ENCODE data around the gene CNIH4.
A peak's percentile ranks its signal among the peaks of the same experiment; 100 is the strongest.
"Not testable (repeated sequence)": the region's sequence is repeated elsewhere in the genome, so short reads cannot be mapped to it uniquely, and the experiment has no call there.

Gene CNIH4

DNA sequence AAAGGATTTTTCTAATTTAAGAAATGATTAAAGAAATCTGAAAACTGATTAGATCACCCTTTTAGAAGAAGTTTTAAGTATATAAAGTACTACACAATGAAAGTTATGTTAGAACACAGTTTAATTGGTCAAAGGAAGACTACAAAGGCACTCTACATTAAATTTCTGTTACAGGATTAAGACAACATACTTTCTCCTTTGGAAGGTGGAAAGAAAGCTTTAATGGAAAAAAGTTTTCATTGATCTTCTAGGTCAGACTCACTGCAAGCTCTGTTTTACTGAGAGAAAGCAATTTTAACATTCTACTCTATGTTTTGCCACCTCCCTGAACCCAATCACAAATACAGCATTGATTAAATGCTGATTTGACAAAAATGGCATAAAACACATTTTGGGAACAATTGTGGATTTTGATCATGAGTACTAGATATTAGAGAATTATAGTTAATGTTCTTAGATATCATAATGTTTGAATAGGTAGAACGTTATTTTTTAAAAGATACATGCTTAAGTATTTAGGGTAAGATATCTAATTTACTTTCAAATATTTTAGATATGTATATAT, 45.9 kb downstream of the CNIH4 start:
- DNase-seq: no peak

DNA sequence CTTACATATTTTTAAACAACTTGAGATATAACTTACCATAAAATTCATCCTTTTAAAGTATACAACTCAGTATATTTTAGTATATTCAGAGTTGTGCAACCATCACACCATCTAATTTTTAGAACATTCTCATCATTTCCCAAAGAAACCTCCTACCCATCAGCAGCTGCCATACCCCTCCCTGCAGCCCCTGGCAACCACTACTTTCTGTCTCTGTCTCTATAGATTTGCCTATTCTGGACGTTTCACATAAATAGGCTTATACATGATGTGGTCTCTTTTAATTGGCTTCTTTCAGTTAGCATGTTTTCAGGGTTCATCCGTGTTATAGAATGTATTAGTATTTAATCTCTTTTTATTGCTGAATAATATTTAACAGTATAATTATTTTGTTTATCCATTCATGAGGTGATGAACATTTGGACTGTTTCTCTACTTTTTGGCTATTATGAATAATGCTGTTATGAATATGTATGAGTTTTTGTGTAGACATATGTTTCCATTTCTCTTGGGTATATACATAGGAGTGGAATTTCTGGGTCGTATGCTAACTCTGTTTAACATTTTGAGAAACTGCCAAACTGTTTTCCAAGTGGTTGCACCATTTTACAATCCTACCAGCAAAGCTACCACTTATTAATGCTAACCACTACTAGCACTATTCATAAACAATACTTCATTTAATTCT, 48.4 kb downstream of the CNIH4 start:
- no peak for DNase-seq

DNA sequence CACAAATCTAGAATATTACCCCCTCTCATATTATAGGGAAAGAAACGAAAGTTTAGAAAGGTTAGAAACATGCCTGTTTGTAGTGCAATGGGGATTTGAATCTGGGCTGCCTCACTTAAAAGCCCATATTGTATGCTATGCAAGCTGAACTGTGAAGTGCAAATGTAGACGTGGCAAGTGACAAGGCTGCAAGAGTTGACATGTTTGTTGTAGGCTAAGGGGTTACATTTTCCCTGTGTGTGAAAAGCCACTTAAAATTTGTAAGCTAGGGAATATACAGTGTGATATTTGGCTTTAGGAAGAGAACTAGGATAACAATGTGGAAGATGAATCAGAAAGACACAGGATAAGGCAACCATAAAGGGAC, 48.9 kb downstream of the CNIH4 start:
- DNase-seq: no peak

DNA sequence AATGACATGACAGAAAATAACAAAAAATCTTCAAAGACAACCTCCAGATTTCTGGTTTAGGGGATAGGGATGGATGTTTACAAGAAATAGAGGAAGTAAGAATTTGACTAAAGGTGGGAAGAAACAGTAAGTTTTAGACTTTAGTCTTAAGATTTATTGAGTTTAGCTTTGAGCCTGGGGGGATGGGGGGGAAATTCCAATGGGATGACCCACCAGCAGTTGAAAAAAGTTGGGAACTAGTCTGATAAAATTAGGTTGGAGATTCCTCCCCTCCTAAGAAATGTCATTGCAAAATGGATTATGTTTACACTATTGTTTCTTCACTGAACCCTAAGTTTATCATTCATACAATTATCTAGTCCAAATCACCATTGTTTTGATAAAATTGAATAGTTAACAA, 49.5 kb downstream of the CNIH4 start:
- DNase-seq: no peak

DNA sequence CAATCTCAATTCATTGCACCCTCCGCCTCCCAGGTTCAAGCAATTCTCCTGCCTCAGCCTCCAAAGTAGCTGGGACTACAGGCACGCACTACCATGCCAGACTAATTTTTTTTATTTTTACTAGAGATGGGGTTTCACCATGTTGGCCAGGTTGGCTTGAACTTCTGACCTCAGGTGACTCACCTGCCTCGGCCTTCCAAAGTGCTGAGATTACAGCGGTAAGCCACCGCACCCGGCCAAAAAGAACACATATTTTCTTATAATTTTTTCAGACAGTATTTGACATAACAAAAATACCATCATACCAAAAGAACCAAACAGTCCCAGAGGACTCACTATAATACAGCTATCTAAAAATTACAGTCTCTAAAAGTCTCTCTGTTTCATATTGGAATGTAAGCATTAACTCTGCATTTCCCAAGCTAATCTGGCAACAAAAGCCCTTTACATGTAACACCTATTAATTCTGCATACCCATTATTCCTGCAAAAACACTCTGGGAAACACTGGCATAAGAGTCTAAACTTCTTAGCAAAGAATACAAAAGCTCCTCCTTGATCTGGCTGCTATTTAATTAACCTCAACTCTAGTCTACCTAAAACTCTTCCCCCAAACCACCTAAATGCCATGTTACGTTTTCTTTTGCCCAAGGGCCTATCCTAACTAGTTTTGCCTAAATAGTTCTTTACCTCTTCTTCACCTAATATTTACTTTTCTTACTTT, 51.1 kb downstream of the CNIH4 start:
- DNase-seq: no peak

DNA sequence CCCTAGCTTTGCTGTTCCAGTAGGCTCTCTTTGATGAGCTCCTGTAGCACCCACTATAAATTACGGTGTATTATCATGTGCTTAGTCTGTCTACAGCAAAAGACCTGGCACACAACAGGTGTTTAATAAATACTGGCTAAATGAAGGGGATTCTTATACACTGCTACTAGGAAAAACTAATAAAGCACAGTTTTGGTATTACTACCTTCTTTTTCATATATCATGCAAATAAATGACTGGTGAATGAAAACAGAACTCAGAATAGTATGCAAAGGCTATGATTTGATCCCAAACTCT, 51.6 kb downstream of the CNIH4 start:
- no peak for DNase-seq

DNA sequence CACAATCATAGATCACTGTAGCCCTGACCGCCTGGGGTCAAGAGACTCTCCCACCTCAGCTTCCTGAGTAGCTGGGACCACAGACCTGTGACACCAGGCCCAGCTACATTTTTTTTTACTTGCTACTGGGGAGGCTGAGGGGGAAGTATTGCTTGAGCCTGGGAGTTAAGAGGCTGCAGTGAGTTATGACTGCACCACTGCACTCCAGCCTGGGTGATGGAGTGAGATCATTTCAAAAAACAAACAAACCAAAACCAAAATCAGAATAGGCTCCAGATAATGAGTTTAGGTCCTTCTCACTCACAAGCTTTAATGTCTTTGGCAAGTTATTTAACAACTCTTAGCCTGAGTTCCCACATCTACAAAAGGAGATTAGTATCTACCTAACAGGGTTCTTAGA, 55.1 kb downstream of the CNIH4 start:
- DNase-seq: peak; percentile 28

DNA sequence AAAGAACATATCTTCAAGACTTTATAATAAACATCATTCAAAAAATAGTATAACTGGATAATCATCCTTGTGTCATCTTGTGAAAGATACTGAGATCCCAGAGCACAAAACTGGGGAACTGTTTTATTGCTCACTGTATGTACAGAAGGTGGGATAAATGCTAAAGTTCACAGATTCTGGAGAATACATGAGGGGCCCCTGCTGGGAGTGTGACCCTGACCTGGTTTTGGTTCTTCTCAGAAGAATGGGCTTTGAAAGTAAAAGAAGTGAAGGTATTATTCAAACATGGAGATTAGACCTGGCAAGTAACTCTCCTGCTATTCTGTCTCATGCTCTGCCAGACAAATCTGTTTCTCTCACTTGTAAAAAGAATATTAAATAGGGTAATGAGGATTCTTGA, 63.4 kb downstream of the CNIH4 start:
- no peak for DNase-seq

DNA sequence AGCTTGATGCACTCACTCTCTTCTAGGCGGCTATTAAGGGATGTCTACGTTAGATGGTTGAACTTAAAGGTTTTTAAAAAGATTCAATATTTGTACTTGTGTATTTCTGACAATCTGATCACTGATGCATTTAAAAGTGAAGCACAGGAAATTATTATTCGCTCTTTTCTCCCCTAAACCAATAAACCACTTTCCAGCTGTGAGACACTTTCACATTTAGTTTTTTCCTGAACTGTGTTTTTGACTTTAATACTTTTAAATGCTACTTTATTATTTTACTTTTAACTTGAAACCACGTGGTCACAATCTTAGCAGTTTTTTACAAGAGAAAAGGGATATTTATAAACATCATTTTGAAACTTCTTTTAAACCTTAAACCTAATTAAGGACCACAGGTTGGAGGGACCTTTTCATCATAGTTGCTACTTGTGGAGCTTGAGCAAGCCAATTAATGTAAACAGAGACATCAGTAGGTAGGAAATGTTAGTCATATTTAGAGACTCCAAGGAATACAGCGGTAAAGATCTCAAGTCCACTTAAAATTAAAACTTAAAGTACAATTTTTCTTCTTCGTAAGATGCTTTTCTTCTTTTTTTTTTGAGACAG, 68.7 kb downstream of the CNIH4 start:
- DNase-seq: no peak

DNA sequence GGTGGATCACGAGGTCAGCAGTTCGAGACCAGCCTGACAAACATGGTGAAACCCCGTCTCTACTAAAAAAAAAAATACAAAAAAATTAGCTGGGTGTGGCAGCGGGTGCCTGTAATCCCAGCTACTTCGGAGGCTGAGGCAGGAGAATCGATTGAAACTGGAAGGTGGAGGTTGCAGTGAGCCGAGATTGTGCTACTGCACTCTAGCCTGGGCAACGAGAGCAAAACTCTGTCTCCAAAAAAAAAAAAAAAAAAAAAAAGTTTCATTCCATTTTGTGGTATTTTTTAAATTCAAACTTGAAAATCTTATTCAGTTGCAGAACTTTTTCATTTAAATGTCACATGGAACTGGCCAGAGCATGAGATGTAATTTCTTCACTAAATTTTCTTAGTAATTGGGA, 70.2 kb downstream of the CNIH4 start:
- DNase-seq: not testable (repeated sequence)

DNA sequence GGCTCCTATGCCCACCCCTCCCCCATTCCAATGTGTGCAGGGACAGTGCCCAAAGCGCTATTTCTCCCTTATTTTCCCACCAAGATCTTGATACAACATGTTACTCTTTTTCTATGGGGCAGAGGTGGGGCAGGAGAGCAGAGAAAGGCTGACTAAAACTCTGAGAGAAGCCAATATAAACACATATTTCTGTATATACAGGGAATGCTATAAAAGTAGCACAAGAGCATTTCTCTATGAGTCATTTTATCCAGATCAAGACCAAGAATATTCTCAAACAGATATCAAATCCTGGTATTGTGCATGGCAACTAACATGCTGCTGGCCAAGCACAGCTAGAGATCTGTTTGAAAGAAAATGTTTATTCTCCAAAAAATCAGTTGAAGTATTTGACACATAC, 70.7 kb downstream of the CNIH4 start:
- DNase-seq: no peak

DNA sequence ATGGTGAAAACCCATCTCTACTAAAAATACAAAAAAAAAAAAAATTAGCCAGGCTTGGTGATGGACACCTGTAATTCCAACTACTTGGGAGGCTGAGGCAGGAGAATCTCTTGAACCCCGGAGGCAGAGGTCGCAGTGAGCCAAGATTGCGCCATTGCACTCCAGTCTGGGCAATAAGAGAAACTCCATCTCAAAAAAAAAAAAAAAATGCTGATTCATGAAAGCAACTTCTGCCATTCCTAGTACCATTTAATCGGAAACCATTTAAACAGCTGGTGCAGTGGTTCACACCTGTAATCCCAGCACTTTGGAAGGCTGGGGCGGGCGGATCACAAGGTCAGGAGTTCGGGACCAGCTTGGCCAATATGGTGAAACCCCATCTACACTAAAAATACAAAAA, 72.0 kb downstream of the CNIH4 start:
- not testable (repeated sequence) for DNase-seq
